ENCODE data around the gene LAMC3. TPM values are rescaled to one million over a fixed set of nuclear protein-coding genes. Genes with fewer than 3 reads are reported as not detected.

The LAMC3 gene
- total and polyA plus RNA-seq, 2 experiments from 2014 or later, result 5.4 to 14.0 TPM

- peaks cover 72% of the 10 kb centered on the region for H3K36me3 ChIP-seq
- H3K4me3 ChIP-seq, result no peak overlapping the region
- H3K27ac ChIP-seq, result no peak overlapping the region
- no peaks in the 10 kb centered on the region for H3K4me1 ChIP-seq (ENCODE audit: low read depth)
- DNase-seq (ENCODE audit: low read depth in 1 of 2, low spot score in 1 of 2), result no peak
- H3K9me3 ChIP-seq (ENCODE audit: low read depth), result no peaks in the 10 kb centered on the region
- no peaks in the 10 kb centered on the region for H3K27me3 ChIP-seq
- TF ChIP-seq, protein P1, sequence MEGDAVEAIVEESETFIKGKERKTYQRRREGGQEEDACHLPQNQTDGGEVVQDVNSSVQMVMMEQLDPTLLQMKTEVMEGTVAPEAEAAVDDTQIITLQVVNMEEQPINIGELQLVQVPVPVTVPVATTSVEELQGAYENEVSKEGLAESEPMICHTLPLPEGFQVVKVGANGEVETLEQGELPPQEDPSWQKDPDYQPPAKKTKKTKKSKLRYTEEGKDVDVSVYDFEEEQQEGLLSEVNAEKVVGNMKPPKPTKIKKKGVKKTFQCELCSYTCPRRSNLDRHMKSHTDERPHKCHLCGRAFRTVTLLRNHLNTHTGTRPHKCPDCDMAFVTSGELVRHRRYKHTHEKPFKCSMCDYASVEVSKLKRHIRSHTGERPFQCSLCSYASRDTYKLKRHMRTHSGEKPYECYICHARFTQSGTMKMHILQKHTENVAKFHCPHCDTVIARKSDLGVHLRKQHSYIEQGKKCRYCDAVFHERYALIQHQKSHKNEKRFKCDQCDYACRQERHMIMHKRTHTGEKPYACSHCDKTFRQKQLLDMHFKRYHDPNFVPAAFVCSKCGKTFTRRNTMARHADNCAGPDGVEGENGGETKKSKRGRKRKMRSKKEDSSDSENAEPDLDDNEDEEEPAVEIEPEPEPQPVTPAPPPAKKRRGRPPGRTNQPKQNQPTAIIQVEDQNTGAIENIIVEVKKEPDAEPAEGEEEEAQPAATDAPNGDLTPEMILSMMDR (IDR thresholded peaks at IDR 0.05; ENCODE audit: low read depth, low read length), result no peak
Observed at GRCh38 chr9:131138676-131139075, 129.7 kb downstream of the LAMC3 start.

DNA sequence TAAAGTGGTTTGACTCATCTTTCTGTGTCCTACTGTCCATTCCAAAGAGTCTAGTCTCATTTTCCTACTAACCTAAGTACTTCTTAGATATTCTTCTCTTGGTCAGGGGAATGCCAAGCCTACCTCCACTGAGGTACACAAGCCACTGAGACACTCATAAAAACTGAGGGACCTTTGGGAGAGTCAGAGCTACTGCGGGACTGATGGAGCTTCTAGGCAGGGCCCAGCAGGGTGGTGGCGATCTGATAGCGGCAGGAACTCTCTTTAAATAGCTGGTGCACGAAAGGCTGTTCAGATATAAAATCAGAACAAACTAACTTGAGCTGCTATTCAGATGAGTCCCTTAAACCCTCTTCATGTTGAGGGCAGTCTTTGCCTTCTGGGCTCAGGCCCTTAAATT lies 131.1 kb downstream of the LAMC3 start:
- H3K9me3 ChIP-seq (ENCODE audit: low read depth), result no peaks in the 10 kb centered on the region
- H3K27me3 ChIP-seq, result no peaks in the 10 kb centered on the region
- TF ChIP-seq, protein P1 (IDR thresholded peaks at IDR 0.05; ENCODE audit: low read depth, low read length), result no peak
- no peak overlapping the region for H3K4me3 ChIP-seq
- H3K27ac ChIP-seq, result no peak overlapping the region
- H3K36me3 ChIP-seq, result peaks cover 75% of the 10 kb centered on the region
- no peak for DNase-seq (ENCODE audit: low read depth in 1 of 2, low spot score in 1 of 2)
- H3K4me1 ChIP-seq (ENCODE audit: low read depth), result no peaks in the 10 kb centered on the region

DNA sequence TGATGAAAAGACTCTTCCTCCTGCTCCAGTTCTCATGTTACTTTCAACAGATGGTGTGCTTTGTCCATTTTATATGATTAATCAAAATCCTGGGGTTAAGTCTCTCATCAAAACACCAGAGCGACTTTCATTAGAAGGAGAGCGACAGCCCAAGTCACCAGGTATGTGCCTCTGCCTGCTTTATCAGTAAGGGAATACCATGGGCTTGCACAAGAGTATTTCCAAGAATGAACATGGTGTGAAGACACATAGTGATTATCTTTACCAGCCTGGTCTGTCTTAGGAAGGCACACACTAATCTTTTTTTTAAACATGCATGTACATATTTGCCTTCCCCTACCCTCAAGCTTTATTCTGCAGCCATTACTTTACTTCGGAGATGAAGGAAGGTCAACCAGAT lies 131.6 kb downstream of the LAMC3 start:
- no peak for DNase-seq (ENCODE audit: low read depth in 1 of 2, low spot score in 1 of 2)
- no peak overlapping the region for H3K4me3 ChIP-seq
- H3K36me3 ChIP-seq, result peaks cover 75% of the 10 kb centered on the region
- no peaks in the 10 kb centered on the region for H3K27me3 ChIP-seq
- H3K27ac ChIP-seq, result no peak overlapping the region
- TF ChIP-seq, protein P1 (IDR thresholded peaks at IDR 0.05; ENCODE audit: low read depth, low read length), result no peak
- no peaks in the 10 kb centered on the region for H3K9me3 ChIP-seq (ENCODE audit: low read depth)
- no peaks in the 10 kb centered on the region for H3K4me1 ChIP-seq (ENCODE audit: low read depth)

DNA sequence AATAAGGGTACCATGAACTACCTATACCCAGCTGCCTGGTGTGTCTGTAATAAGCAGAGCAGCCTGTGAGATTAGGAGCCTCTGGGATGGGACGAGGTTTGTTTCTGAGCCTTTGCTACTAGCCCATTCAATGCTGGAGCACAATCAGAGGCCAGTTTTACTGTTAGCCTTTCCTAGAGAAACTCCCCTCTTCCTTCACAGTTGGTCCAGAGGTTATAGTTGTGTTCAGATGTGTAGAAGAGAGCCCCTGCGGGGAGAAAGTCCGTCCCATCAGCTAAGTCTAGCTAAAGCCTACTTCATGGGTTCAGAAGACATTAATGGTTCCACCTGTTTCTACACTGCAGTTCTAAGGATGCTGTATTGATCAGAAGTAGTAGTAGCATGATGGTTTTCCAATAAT lies 133.2 kb downstream of the LAMC3 start:
- Histone ChIP-seq H3K4me1 (ENCODE audit: low read depth) (no peaks in the 10 kb centered on the region), H3K27ac (no peak overlapping the region), H3K9me3 (ENCODE audit: low read depth) (no peaks in the 10 kb centered on the region), H3K36me3 (peaks cover 69% of the 10 kb centered on the region), H3K27me3 (no peaks in the 10 kb centered on the region), H3K4me3 (no peak overlapping the region)
- TF ChIP-seq, protein P1 (IDR thresholded peaks at IDR 0.05; ENCODE audit: low read depth, low read length), result no peak
- no peak for DNase-seq (ENCODE audit: low read depth in 1 of 2, low spot score in 1 of 2)

Other genes with a start within 250 kb of the LAMC3 start
- 71.6 and 97.1 TPM in 2 replicates for gene ABL1, start 173.9 kb upstream of the LAMC3 start, total RNA-seq
- gene ABL1, start 173.9 kb upstream of the LAMC3 start, polyA plus RNA-seq, result 41.8 and 60.5 TPM in 2 replicates
- gene QRFP, start 112.4 kb upstream of the LAMC3 start, total RNA-seq, result not detected in 2 replicates
- 0.45 TPM in 1 of 2 replicates, not detected in the other for gene QRFP, start 112.4 kb upstream of the LAMC3 start, polyA plus RNA-seq
- 0.39 and 4.0 TPM in 2 replicates for gene FIBCD1, start 69.9 kb upstream of the LAMC3 start, total RNA-seq
- gene FIBCD1, start 69.9 kb upstream of the LAMC3 start, polyA plus RNA-seq, result 0.24 and 0.43 TPM in 2 replicates
- gene AIF1L, start 87.4 kb downstream of the LAMC3 start, total RNA-seq, result 14.2 and 14.3 TPM in 2 replicates
- gene AIF1L, start 87.4 kb downstream of the LAMC3 start, polyA plus RNA-seq, result 18.8 and 25.9 TPM in 2 replicates
- gene NUP214, start 116.4 kb downstream of the LAMC3 start, total RNA-seq, result 18.7 and 29.0 TPM in 2 replicates
- 14.7 and 15.9 TPM in 2 replicates for gene NUP214, start 116.4 kb downstream of the LAMC3 start, polyA plus RNA-seq